ENCODE measurements around the gene IFI27L2.

DNA sequence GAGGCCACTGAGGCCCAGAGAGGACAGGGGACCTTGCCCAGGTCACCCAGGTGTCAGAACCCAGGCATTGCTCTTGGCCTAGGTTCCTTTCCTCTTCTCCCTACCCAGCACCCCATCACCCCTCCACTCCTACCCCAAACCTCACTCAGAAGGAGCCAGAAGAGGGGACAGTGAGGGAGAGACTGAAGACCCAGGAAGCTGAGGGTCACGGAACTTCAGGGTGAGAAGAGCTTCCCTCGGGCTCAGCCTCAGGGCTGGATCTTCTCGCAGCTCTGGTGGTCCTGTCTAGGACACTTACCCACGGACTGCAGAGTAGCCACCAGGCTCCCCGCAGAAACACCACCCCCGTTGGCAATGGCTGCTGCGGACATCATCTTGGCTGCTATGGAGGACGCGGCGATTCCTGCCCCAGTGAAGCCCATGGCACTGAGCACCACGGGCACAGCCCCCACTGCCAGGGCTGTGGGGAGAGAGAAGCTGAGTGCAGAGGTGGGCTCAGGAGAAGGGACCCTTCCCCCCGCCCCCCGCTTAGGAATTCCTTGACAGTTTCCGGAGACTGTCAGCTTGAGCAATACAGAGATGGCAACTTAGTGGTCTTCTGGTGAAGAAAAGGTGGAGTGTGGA is 1.1 kb downstream of the IFI27L2 start:
- TF ChIP-seq, protein P1, sequence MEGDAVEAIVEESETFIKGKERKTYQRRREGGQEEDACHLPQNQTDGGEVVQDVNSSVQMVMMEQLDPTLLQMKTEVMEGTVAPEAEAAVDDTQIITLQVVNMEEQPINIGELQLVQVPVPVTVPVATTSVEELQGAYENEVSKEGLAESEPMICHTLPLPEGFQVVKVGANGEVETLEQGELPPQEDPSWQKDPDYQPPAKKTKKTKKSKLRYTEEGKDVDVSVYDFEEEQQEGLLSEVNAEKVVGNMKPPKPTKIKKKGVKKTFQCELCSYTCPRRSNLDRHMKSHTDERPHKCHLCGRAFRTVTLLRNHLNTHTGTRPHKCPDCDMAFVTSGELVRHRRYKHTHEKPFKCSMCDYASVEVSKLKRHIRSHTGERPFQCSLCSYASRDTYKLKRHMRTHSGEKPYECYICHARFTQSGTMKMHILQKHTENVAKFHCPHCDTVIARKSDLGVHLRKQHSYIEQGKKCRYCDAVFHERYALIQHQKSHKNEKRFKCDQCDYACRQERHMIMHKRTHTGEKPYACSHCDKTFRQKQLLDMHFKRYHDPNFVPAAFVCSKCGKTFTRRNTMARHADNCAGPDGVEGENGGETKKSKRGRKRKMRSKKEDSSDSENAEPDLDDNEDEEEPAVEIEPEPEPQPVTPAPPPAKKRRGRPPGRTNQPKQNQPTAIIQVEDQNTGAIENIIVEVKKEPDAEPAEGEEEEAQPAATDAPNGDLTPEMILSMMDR (IDR thresholded peaks at IDR 0.05) = no peak
- no peak for TF ChIP-seq POLR2A (IDR thresholded peaks at IDR 0.05)

All from adrenal gland (tissue), 5 donors.